Measurements from ENCODE around the gene BICRA.

The BICRA gene

GRCh38 chr19:47680858-47681332, 72.0 kb downstream of the BICRA start:
- peaks cover 10% of the 10 kb centered on the region; the same call in 1 of the 2 replicates for H3K36me3 ChIP-seq (ENCODE audit: low read depth)
- TF ChIP-seq, protein P1, sequence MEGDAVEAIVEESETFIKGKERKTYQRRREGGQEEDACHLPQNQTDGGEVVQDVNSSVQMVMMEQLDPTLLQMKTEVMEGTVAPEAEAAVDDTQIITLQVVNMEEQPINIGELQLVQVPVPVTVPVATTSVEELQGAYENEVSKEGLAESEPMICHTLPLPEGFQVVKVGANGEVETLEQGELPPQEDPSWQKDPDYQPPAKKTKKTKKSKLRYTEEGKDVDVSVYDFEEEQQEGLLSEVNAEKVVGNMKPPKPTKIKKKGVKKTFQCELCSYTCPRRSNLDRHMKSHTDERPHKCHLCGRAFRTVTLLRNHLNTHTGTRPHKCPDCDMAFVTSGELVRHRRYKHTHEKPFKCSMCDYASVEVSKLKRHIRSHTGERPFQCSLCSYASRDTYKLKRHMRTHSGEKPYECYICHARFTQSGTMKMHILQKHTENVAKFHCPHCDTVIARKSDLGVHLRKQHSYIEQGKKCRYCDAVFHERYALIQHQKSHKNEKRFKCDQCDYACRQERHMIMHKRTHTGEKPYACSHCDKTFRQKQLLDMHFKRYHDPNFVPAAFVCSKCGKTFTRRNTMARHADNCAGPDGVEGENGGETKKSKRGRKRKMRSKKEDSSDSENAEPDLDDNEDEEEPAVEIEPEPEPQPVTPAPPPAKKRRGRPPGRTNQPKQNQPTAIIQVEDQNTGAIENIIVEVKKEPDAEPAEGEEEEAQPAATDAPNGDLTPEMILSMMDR (IDR thresholded peaks at IDR 0.05; ENCODE audit: poor library complexity, severe bottlenecking), result no peak
- DNase-seq (ENCODE audit: low spot score) (no peak), ATAC-seq (ENCODE audit: low read depth) (no peak)
- no peak overlapping the region for H3K27ac ChIP-seq (ENCODE audit: poor library complexity, severe bottlenecking)
- H3K27me3 ChIP-seq (ENCODE audit: insufficient read depth, poor library complexity, severe bottlenecking), result no peaks in the 10 kb centered on the region
- no peaks in the 10 kb centered on the region for H3K4me1 ChIP-seq (ENCODE audit: insufficient read depth, poor library complexity, severe bottlenecking)
- H3K4me3 ChIP-seq (ENCODE audit: severe bottlenecking), result no peak overlapping the region
- H3K9me3 ChIP-seq (ENCODE audit: severe bottlenecking), result no peaks in the 10 kb centered on the region

GRCh38 chr19:47681388-47681787, 72.5 kb downstream of the BICRA start:
- Histone ChIP-seq H3K4me3 (ENCODE audit: severe bottlenecking) (no peak overlapping the region), H3K36me3 (ENCODE audit: low read depth) (peaks cover 11% of the 10 kb centered on the region; the same call in 1 of the 2 replicates), H3K9me3 (ENCODE audit: severe bottlenecking) (no peaks in the 10 kb centered on the region), H3K27me3 (ENCODE audit: insufficient read depth, poor library complexity, severe bottlenecking) (no peaks in the 10 kb centered on the region), H3K27ac (ENCODE audit: poor library complexity, severe bottlenecking) (no peak overlapping the region), H3K4me1 (ENCODE audit: insufficient read depth, poor library complexity, severe bottlenecking) (no peaks in the 10 kb centered on the region)
- TF ChIP-seq, protein P1 (IDR thresholded peaks at IDR 0.05; ENCODE audit: poor library complexity, severe bottlenecking), result no peak
- DNase-seq (ENCODE audit: low spot score) (no peak), ATAC-seq (ENCODE audit: low read depth) (no peak)

- Histone ChIP-seq H3K36me3 (ENCODE audit: low read depth) (peaks cover 13% of the 10 kb centered on the region; the same call in 1 of the 2 replicates), H3K27ac (ENCODE audit: poor library complexity, severe bottlenecking) (no peak overlapping the region), H3K27me3 (ENCODE audit: insufficient read depth, poor library complexity, severe bottlenecking) (no peaks in the 10 kb centered on the region), H3K9me3 (ENCODE audit: severe bottlenecking) (no peaks in the 10 kb centered on the region), H3K4me1 (ENCODE audit: insufficient read depth, poor library complexity, severe bottlenecking) (no peaks in the 10 kb centered on the region), H3K4me3 (ENCODE audit: severe bottlenecking) (no peak overlapping the region)
- no peak for ATAC-seq (ENCODE audit: low read depth)
- TF ChIP-seq, protein P1 (IDR thresholded peaks at IDR 0.05; ENCODE audit: poor library complexity, severe bottlenecking), result no peak
- no peak for DNase-seq (ENCODE audit: low spot score)
These were observed 73.0 kb downstream of the BICRA start for GRCh38 chr19:47681936-47682335.

- peaks cover 10% of the 10 kb centered on the region; the same call in 1 of the 2 replicates for H3K36me3 ChIP-seq (ENCODE audit: low read depth)
- ATAC-seq (ENCODE audit: low read depth), result no peak
These were observed 74.0 kb downstream of the BICRA start for GRCh38 chr19:47682939-47683338.

More at GRCh38 chr19:47682939-47683338, 74.0 kb downstream of the BICRA start:
- no peaks in the 10 kb centered on the region for H3K27me3 ChIP-seq (ENCODE audit: insufficient read depth, poor library complexity, severe bottlenecking)
- H3K4me3 ChIP-seq (ENCODE audit: severe bottlenecking), result no peak overlapping the region
- TF ChIP-seq, protein P1 (IDR thresholded peaks at IDR 0.05; ENCODE audit: poor library complexity, severe bottlenecking), result no peak
- DNase-seq (ENCODE audit: low spot score), result no peak
- H3K27ac ChIP-seq (ENCODE audit: poor library complexity, severe bottlenecking), result no peak overlapping the region
- H3K9me3 ChIP-seq (ENCODE audit: severe bottlenecking), result no peaks in the 10 kb centered on the region
- H3K4me1 ChIP-seq (ENCODE audit: insufficient read depth, poor library complexity, severe bottlenecking), result no peaks in the 10 kb centered on the region

All from RWPE2 (cell line).